IMR-90 (cell line): ENCODE results near the gene PLD3. TPM values are rescaled to one million over a fixed set of nuclear protein-coding genes. Genes with fewer than 3 reads are reported as not detected.

Experiments
- ATAC-seq: fragments of 200-7000 bp; cut with Tn5 transposase; 2 replicates; pipeline ENCODE4 v1.9.1; 2020; ENCODE audit warnings: low read depth, mild to moderate bottlenecking, moderate library complexity
- BruUV-seq: library from RNA; stranded (reverse); fragments of 400-500 nt; replicated peaks from 2 replicates; lab custom pipeline; 2021; lab: Mats Ljungman, UMichigan
- CTCF ChIA-PET: fragments of 300-600 bp; formaldehyde crosslinking; extraction: SDS; loops from one replicate; lab custom pipeline; 2021; ENCODE audit warnings: antibody characterized with exemption; lab: Yijun Ruan, JAX
- POLR2A ChIA-PET: fragments of 300-600 bp; sonication (Branson Sonifier 250); formaldehyde crosslinking; loops from one replicate; lab custom pipeline; 2022; ENCODE audit warnings: antibody characterized with exemption; ENCODE audit not compliant: unreplicated experiment; lab: Charles Lee
- DNase-seq: peaks from one replicate; pipeline ENCODE4 v3.0.0; 2013
- H2AFZ ChIP-seq: replicated peaks from 2 replicates; pipeline ENCODE3; 2013; ENCODE audit warnings: low read length, mild to moderate bottlenecking; ENCODE audit not compliant: poor library complexity
- H2AK5ac ChIP-seq: 2 replicates; pipeline ENCODE4 v1.6.1; 2013; ENCODE audit warnings: low read depth, low read length, inconsistent platforms
- H2AK9ac ChIP-seq: replicated peaks from 2 replicates; pipeline ENCODE3; 2013; ENCODE audit warnings: mild to moderate bottlenecking, low read depth, low read length, moderate library complexity; ENCODE audit not compliant: poor library complexity
- H2BK120ac ChIP-seq: 2 replicates; pipeline ENCODE4 v1.6.1; 2013; ENCODE audit warnings: low read depth, low read length, inconsistent platforms
- H2BK15ac ChIP-seq: 3 replicates; pipeline ENCODE4 v1.6.1; 2013; ENCODE audit warnings: low read depth, low read length, inconsistent platforms
- H2BK20ac ChIP-seq: 2 replicates; pipeline ENCODE4 v1.6.1; 2013; ENCODE audit warnings: low read depth, mild to moderate bottlenecking, inconsistent platforms, low read length, moderate library complexity
- H2BK5ac ChIP-seq: 2 replicates; pipeline ENCODE4 v1.6.1; 2013; ENCODE audit warnings: mild to moderate bottlenecking, low read depth, low read length, inconsistent platforms; ENCODE audit not compliant: poor library complexity, severe bottlenecking
- H3K14ac ChIP-seq: replicated peaks from 2 replicates; pipeline ENCODE4 v1.6.1; 2013; ENCODE audit warnings: low read depth, low read length, inconsistent platforms
- H3K18ac ChIP-seq: 2 replicates; pipeline ENCODE4 v1.6.1; 2013; ENCODE audit warnings: low read depth, low read length, control low read depth
- H3K23ac ChIP-seq: 2 replicates; pipeline ENCODE4 v1.6.1; 2013; ENCODE audit warnings: low read depth, low read length, inconsistent platforms
- H3K27ac ChIP-seq: 2 replicates; pipeline ENCODE4 v1.5.1; 2013; ENCODE audit warnings: mild to moderate bottlenecking, control low read depth, low read length; ENCODE audit not compliant: insufficient read depth
- H3K27me3 ChIP-seq: 2 replicates; pipeline ENCODE4 v1.6.1; 2013; ENCODE audit warnings: low read length; ENCODE audit not compliant: control insufficient read depth, insufficient read depth
- H3K36me3 ChIP-seq: 2 replicates; pipeline ENCODE4 v1.6.1; 2013; ENCODE audit warnings: low read length, mixed read lengths; ENCODE audit not compliant: control insufficient read depth, insufficient read depth
- H3K4ac ChIP-seq: 2 replicates; pipeline ENCODE4 v1.6.1; 2013; ENCODE audit warnings: low read depth, low read length, inconsistent platforms
- H3K4me1 ChIP-seq: 2 replicates; pipeline ENCODE4 v1.6.1; 2013; ENCODE audit warnings: low read length, mixed read lengths; ENCODE audit not compliant: control insufficient read depth, insufficient read depth
- H3K4me2 ChIP-seq: 2 replicates; pipeline ENCODE4 v1.6.1; 2013; ENCODE audit warnings: low read depth, mild to moderate bottlenecking, control low read depth, low read length, moderate library complexity
- H3K4me3 ChIP-seq: 2 replicates; pipeline ENCODE4 v1.5.1; 2013; ENCODE audit warnings: low read depth, mild to moderate bottlenecking, control low read depth, low read length, moderate library complexity; ENCODE audit not compliant: insufficient read depth
- H3K56ac ChIP-seq: 2 replicates; pipeline ENCODE4 v1.6.1; 2013; ENCODE audit warnings: low read length, inconsistent platforms; ENCODE audit not compliant: insufficient read depth; ENCODE audit errors: extremely low read depth
- H3K79me1 ChIP-seq, 2 experiments: 2 replicates each; pipeline ENCODE4 v1.6.1; 2013; ENCODE audit warnings: low read length in 2 of 2, inconsistent platforms in 1 of 2, low read depth in 1 of 2
- H3K9ac ChIP-seq: 2 replicates; pipeline ENCODE4 v1.6.1; 2013; ENCODE audit warnings: low read depth, low read length, control low read depth
- H3K9me1 ChIP-seq: 2 replicates; pipeline ENCODE4 v1.6.1; 2013; ENCODE audit warnings: low read length, inconsistent platforms; ENCODE audit not compliant: insufficient read depth
- H3K9me3 ChIP-seq: 2 replicates; pipeline ENCODE4 v1.6.1; 2013; ENCODE audit warnings: low read length; ENCODE audit not compliant: control insufficient read depth, insufficient read depth
- H4K20me1 ChIP-seq: 2 replicates; pipeline ENCODE4 v1.6.1; 2013; ENCODE audit warnings: low read length, inconsistent platforms; ENCODE audit not compliant: insufficient read depth
- H4K5ac ChIP-seq: 2 replicates; pipeline ENCODE4 v1.6.1; 2013; ENCODE audit warnings: mild to moderate bottlenecking, low read depth, low read length, control low read depth
- H4K8ac ChIP-seq, 2 experiments: 2 replicates each; pipeline ENCODE4 v1.6.1; 2013; ENCODE audit warnings: low read depth in 2 of 2, low read length in 2 of 2, control low read depth in 1 of 2, inconsistent platforms in 1 of 2
- H4K91ac ChIP-seq: 2 replicates; pipeline ENCODE4 v1.6.1; 2013; ENCODE audit warnings: low read depth, low read length, inconsistent platforms; ENCODE audit not compliant: insufficient read depth
- CHD1 ChIP-seq: IDR thresholded peaks from 2 replicates; pipeline ENCODE4 v1.6.1; 2012; ENCODE audit warnings: low read depth, low read length, improper control_type of control experiment
- MAZ ChIP-seq: IDR thresholded peaks from 2 replicates; pipeline ENCODE4 v1.6.1; 2012; ENCODE audit warnings: low read depth, mild to moderate bottlenecking, low read length, improper control_type of control experiment, moderate library complexity, borderline replicate concordance
- RFX5 ChIP-seq: IDR thresholded peaks from 2 replicates; pipeline ENCODE4 v1.8.0; 2012; ENCODE audit warnings: low read depth, mild to moderate bottlenecking, low read length, moderate library complexity
- WGBS, 2 experiments: methylation state at CpG; one replicate each; pipeline versions ENCODE4 v1.1.5 to v1.1.7; 2013; ENCODE audit warnings: missing lambda C conversion rate in 2 of 2; ENCODE audit not compliant: insufficient read length in 1 of 2; ENCODE audit errors: extremely low coverage in 2 of 2; 5-methylcytosine and 5-hydroxymethylcytosine counted together
- dilution Hi-C: fragments of 300-500 bp; cut with HindIII; formaldehyde crosslinking; loops from one replicate; pipeline ENCODE4 v1.14.3; 2018; ENCODE audit warnings: low sequenced_read_pairs; ENCODE audit not compliant: unreplicated experiment
- in situ Hi-C: fragments of 300-500 bp; cut with MboI; formaldehyde crosslinking; loops from 3 replicates; pipeline ENCODE4 v1.14.3; 2019; ENCODE audit warnings: low sequenced_read_pairs, inconsistent platforms, mixed read lengths
- intact Hi-C: fragments of 100-400 bp; cut with micrococcal nuclease; formaldehyde crosslinking; loops from 2 replicates; pipeline ENCODE4 v1.10.0; 2022
- polyA plus RNA-seq, 3 experiments: library from polyadenylated mRNA; depleted of rRNA; stranded (reverse); fragments of >200 nt; gene quantifications; 2 replicates each; pipeline ENCODE4 v1.2.3, GENCODE V29; 2012; ENCODE audit warnings: low replicate concordance in 1 of 3
- total RNA-seq: library from RNA; depleted of rRNA; stranded (reverse); fragments of >200 nt; gene quantifications from 2 replicates; pipeline ENCODE4 v1.2.3, GENCODE V29; 2012
- TF ChIP-seq, protein P1 (sequence below): conservative IDR thresholded peaks from 2 replicates; pipeline ENCODE4 v1.5.1; 2012; ENCODE audit warnings: mild to moderate bottlenecking, low read depth, low read length, improper control_type of control experiment

The PLD3 gene
- total and polyA plus RNA-seq, 2 of the 4 experiments (the other 2 are of a cell fraction) = 117 to 665 TPM

DNA sequence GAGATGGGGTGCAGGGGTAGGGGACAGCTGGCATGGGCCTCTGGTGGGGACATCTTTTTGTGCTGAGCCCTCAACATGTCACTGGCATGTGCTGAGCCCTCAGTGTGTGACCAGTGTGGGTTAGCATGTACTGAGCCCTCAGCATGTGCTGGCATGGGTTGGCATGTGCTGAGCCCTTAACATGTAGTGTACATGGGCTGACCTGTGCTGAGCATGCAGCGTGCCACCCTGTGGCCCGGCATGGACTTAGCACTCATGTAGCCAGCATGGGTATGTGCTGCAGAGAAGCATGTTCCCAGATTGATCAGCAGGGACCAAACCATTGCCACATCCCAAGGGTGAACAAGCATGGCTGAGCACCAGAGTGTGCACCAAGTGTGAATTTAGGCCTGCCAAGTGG is 30.0 kb downstream of the PLD3 start:
- Histone ChIP-seq H3K4ac (no peak overlapping the region), H3K9ac (no peak overlapping the region), H3K79me1 (no peaks in the 10 kb centered on the region), H2BK5ac (no peak overlapping the region), H3K18ac (no peak overlapping the region), H2BK20ac (no peak overlapping the region), H3K4me2 (no peak overlapping the region), H3K4me1 (no peaks in the 10 kb centered on the region), H3K9me3 (no peaks in the 10 kb centered on the region), H3K27me3 (no peaks in the 10 kb centered on the region), H4K5ac (no peak overlapping the region), H2AK9ac (no peak overlapping the region), H3K4me3 (no peak overlapping the region), H2BK15ac (no peak overlapping the region), H3K56ac (no peak overlapping the region), H4K20me1 (no peaks in the 10 kb centered on the region), H2AFZ (no peak overlapping the region), H4K8ac (no peak overlapping the region), H3K27ac (no peak overlapping the region), H2BK120ac (no peak overlapping the region), H3K36me3 (peaks cover 46% of the 10 kb centered on the region), H2AK5ac (no peak overlapping the region), H3K9me1 (peaks cover 4% of the 10 kb centered on the region; the same call in 1 of the 2 replicates), H4K91ac (no peak overlapping the region), H3K14ac (no peak overlapping the region), H3K23ac (no peak overlapping the region)
- DNase-seq (no peak), ATAC-seq (no peak)
- 94% methylated on average over 2 of the region's 2 CpGs; no CpG with 5 or more reads in 1 of the 2 experiments for WGBS, 2 experiments
- dilution Hi-C loops (no loop called here), intact Hi-C loops (no loop called here), in situ Hi-C loops (no loop called here)
- ChIA-PET POLR2A (no interaction called here), CTCF (no interaction called here)
- TF ChIP-seq CHD1 (no peak), MAZ (no peak), RFX5 (no peak)
- TF ChIP-seq, protein P1, sequence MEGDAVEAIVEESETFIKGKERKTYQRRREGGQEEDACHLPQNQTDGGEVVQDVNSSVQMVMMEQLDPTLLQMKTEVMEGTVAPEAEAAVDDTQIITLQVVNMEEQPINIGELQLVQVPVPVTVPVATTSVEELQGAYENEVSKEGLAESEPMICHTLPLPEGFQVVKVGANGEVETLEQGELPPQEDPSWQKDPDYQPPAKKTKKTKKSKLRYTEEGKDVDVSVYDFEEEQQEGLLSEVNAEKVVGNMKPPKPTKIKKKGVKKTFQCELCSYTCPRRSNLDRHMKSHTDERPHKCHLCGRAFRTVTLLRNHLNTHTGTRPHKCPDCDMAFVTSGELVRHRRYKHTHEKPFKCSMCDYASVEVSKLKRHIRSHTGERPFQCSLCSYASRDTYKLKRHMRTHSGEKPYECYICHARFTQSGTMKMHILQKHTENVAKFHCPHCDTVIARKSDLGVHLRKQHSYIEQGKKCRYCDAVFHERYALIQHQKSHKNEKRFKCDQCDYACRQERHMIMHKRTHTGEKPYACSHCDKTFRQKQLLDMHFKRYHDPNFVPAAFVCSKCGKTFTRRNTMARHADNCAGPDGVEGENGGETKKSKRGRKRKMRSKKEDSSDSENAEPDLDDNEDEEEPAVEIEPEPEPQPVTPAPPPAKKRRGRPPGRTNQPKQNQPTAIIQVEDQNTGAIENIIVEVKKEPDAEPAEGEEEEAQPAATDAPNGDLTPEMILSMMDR = no peak
- BruUV-seq = no TSS peak
